GM12892 (cell line): ENCODE results near the gene PRKAR1B.

Source experiments
- POLR2A ChIP-seq: IDR thresholded peaks from 2 replicates; pipeline ENCODE4 v1.6.1; 2011; ENCODE audit warnings: low read depth, low read length, control low read depth
- POLR2AphosphoS5 ChIP-seq: IDR thresholded peaks from 2 replicates; pipeline ENCODE4 v1.6.1; 2011; ENCODE audit warnings: low read depth, low read length, control low read depth
- TAF1 ChIP-seq: IDR thresholded peaks from 2 replicates; pipeline ENCODE4 v1.6.1; 2011; ENCODE audit warnings: low read depth, mild to moderate bottlenecking, control low read depth, low read length, borderline replicate concordance

DNA sequence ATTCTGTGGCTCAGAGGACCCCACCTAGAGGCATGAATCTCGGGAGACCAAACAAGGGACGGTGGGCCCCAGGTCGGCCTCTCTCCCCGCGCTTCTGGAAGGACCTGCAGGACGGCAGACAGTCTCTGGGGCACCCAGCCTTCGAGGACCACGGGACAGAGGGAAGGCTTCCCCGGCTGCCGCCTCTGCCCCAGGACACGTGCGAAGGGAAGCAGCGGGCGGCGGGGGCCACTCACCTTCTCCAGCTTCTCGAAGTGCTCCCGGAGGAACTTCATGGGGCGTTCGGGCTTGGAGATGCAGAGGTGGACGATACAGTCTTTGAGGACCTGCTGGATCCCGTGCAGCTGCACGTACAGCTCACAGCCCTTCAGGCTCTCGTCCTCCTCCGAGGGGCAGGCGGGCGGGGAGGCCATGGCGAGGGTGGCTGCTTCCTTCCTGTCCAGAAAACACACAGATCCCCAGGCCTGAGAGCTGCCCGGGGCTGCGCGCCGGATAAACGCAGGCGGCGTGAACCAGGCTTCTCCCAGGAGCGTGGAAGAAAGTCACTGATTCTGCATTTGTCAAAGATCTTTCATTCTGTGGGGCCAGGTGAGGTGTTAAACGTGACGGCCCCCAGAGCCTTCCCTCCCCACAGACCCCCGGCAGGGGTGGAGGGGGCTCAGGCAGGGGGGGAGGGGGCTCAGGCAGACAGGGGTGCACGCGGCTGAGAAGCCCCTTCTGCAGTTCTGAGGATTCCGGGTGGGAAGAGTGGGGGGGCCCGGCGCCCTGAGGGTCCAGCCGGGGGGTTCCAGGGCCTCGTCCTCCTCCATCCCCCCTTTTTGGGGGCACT is 15.8 kb downstream of the PRKAR1B start:
- TF ChIP-seq POLR2AphosphoS5 = no peak
- no peak for TF ChIP-seq POLR2A
- TF ChIP-seq TAF1 = no peak
